Endothelial cell of umbilical vein (primary cell): ENCODE results near the gene DBI. TPM values are rescaled to one million over a fixed set of nuclear protein-coding genes. Genes with fewer than 3 reads are reported as not detected.

ENCODE experiments used
- BruUV-seq: library from RNA; stranded (reverse); fragments of 400-500 nt; replicated peaks from 2 replicates; lab custom pipeline; 2021; lab: Mats Ljungman, UMichigan
- CTCF ChIA-PET: fragments of 300-600, 350-600 bp; sonication (Branson Sonifier 250); formaldehyde crosslinking; loops from one replicate; lab custom pipeline; 2021; ENCODE audit warnings: antibody characterized with exemption, inconsistent platforms; lab: Charles Lee
- POLR2A ChIA-PET: fragments of 300-600, 350-600 bp; sonication (Branson Sonifier 250); formaldehyde crosslinking; loops from one replicate; lab custom pipeline; 2021; ENCODE audit warnings: antibody characterized with exemption, inconsistent platforms; lab: Charles Lee
- DNase-seq: peaks from one replicate; pipeline ENCODE4 v3.0.0-alpha.2; 2011; ENCODE audit warnings: low read depth, low spot score
- FAIRE-seq: peaks from 2 replicates; lab custom pipeline; 2011; peaks lifted over from hg19 to GRCh38; lab: Jason Lieb, UNC
- H2AFZ ChIP-seq: 2 replicates; pipeline ENCODE4 v1.6.0; 2012; ENCODE audit warnings: low read depth, low read length, control low read depth, inconsistent platforms
- H3K27ac ChIP-seq: 2 replicates; pipeline ENCODE4 v1.5.1; 2011; ENCODE audit warnings: low read depth, mild to moderate bottlenecking, control low read depth, low read length, moderate library complexity; ENCODE audit not compliant: insufficient read depth
- H3K27me3 ChIP-seq, 2 experiments: 2 replicates each; pipeline versions ENCODE4 v1.6.0 to v1.6.1; 2011; ENCODE audit warnings: low read length in 2 of 2, mixed read lengths in 1 of 2; ENCODE audit not compliant: control insufficient read depth in 2 of 2, insufficient read depth in 2 of 2
- H3K36me3 ChIP-seq, 2 experiments: 2 replicates in 1 of 2; 3 replicates in 1 of 2; pipeline ENCODE4 v1.5.1; 2011; ENCODE audit warnings: low read length in 2 of 2, mild to moderate bottlenecking in 1 of 2, moderate library complexity in 1 of 2; ENCODE audit not compliant: control insufficient read depth in 2 of 2, insufficient read depth in 2 of 2; ENCODE audit errors: extremely low read depth in 1 of 2
- H3K4me1 ChIP-seq: 3 replicates; pipeline ENCODE4 v1.5.1; 2011; ENCODE audit warnings: mild to moderate bottlenecking, low read length; ENCODE audit not compliant: control insufficient read depth, insufficient read depth; ENCODE audit errors: extremely low read depth
- H3K4me2 ChIP-seq: 2 replicates; pipeline ENCODE4 v1.6.1; 2011; ENCODE audit warnings: low read length, control low read depth, mixed read lengths; ENCODE audit not compliant: insufficient read depth
- H3K4me3 ChIP-seq, 3 experiments: fragments of 200-600 bp in 1 of 3; sonication (generic), shearing (Covaris generic) in 1 of 3; replicated peaks in 1 of 3; 2 replicates each; pipeline ENCODE4 v1.5.1; 2011 to 2016; ENCODE audit warnings: control low read depth in 3 of 3, low read length in 3 of 3, mild to moderate bottlenecking in 2 of 3, inconsistent platforms in 1 of 3, low read depth in 1 of 3, moderate library complexity in 1 of 3; ENCODE audit not compliant: insufficient read depth in 1 of 3
- H3K79me2 ChIP-seq: 2 replicates; pipeline ENCODE4 v1.6.0; 2012; ENCODE audit warnings: low read length, inconsistent platforms; ENCODE audit not compliant: control insufficient read depth, insufficient read depth
- H3K9ac ChIP-seq: replicated peaks from 2 replicates; pipeline ENCODE3; 2011; ENCODE audit warnings: low read length, control low read depth; ENCODE audit not compliant: insufficient read depth; ENCODE audit errors: extremely low read depth
- H3K9me1 ChIP-seq: replicated peaks from 3 replicates; pipeline ENCODE4 v1.6.0; 2011; ENCODE audit warnings: mild to moderate bottlenecking, low read length; ENCODE audit not compliant: control insufficient read depth, insufficient read depth; ENCODE audit errors: extremely low read depth
- H3K9me3 ChIP-seq: replicated peaks from 2 replicates; pipeline ENCODE4 v1.5.1; 2012; ENCODE audit warnings: low read length, inconsistent platforms; ENCODE audit not compliant: control insufficient read depth, insufficient read depth
- H4K20me1 ChIP-seq: replicated peaks from 2 replicates; pipeline ENCODE3; 2011; ENCODE audit warnings: mild to moderate bottlenecking, low read length; ENCODE audit not compliant: control insufficient read depth, insufficient read depth; ENCODE audit errors: extremely low read depth
- EZH2 ChIP-seq: IDR thresholded peaks from 2 replicates; pipeline ENCODE4 v1.6.1; 2012; ENCODE audit warnings: borderline replicate concordance, low read depth, mild to moderate bottlenecking, moderate library complexity, low read length, inconsistent platforms; ENCODE audit not compliant: severe bottlenecking
- FOS ChIP-seq: IDR thresholded peaks from 2 replicates; pipeline ENCODE4 v1.6.1; 2011; ENCODE audit warnings: mild to moderate bottlenecking, low read length, moderate library complexity, borderline replicate concordance; ENCODE audit not compliant: insufficient read depth
- GATA2 ChIP-seq: IDR thresholded peaks from 2 replicates; pipeline ENCODE4 v1.7.0; 2011; ENCODE audit warnings: low read depth, mild to moderate bottlenecking, moderate library complexity, mixed read lengths, low read length; ENCODE audit not compliant: insufficient read length, insufficient read depth
- JUN ChIP-seq: IDR thresholded peaks from 2 replicates; pipeline ENCODE4 v1.6.1; 2011; ENCODE audit warnings: borderline replicate concordance, low read depth; ENCODE audit not compliant: insufficient read length, insufficient read depth
- MYC ChIP-seq: IDR thresholded peaks from one replicate; pipeline ENCODE4 v1.6.1; 2011; ENCODE audit warnings: mild to moderate bottlenecking, low read depth, low read length
- POLR2A ChIP-seq: IDR thresholded peaks from 2 replicates; pipeline ENCODE4 v1.6.1; 2012; ENCODE audit warnings: low read depth, mild to moderate bottlenecking, control low read depth, low read length
- POLR2AphosphoS5 ChIP-seq: IDR thresholded peaks from 2 replicates; pipeline ENCODE4 v1.6.1; 2012; ENCODE audit warnings: low read depth, mild to moderate bottlenecking, control low read depth, low read length, moderate library complexity; ENCODE audit not compliant: insufficient read depth
- dilution Hi-C: fragments of 300-500 bp; cut with MboI; formaldehyde crosslinking; loops from one replicate; pipeline ENCODE4 v1.15.0; 2019; ENCODE audit warnings: low sequenced_read_pairs; ENCODE audit not compliant: extremely low pct_ligation_motif_present
- intact Hi-C: fragments of 100-400 bp; cut with micrococcal nuclease; formaldehyde crosslinking; loops from one replicate; pipeline ENCODE4 v1.10.0; 2022
- polyA plus RNA-seq, 4 experiments: library from polyadenylated mRNA; depleted of rRNA in 3 of 4; stranded (reverse) in 3 of 4; unstranded in 1 of 4; fragments of >200 nt; gene quantifications; 2 replicates each; pipeline versions ENCODE4 v1.2.1 to v1.2.3, GENCODE V29; 2011 to 2012; ENCODE audit warnings: missing spikeins in 1 of 4
- total RNA-seq: library from RNA; stranded (reverse); gene quantifications from 2 replicates; pipeline ENCODE4 v1.2.3, GENCODE V29; 2021
- TF ChIP-seq, protein P1 (sequence below): IDR thresholded peaks from 2 replicates; pipeline ENCODE4 v1.6.1; 2011; ENCODE audit not compliant: insufficient read depth, insufficient read length
- TF ChIP-seq, protein P2 (sequence below), 2 donors: IDR thresholded peaks; 1 replicate in 1 of 2; 2 replicates in 1 of 2; pipeline ENCODE4 v1.5.1; 2011; ENCODE audit warnings: low read length in 2 of 2, mild to moderate bottlenecking in 2 of 2, moderate library complexity in 2 of 2, control low read depth in 1 of 2, inconsistent platforms in 1 of 2, low read depth in 1 of 2; ENCODE audit not compliant: insufficient read depth in 1 of 2; ENCODE audit errors: extremely low read depth in 1 of 2

DBI gene
- total and polyA plus RNA-seq, 2 donors (not counting 3 experiments of a cell fraction or from before 2014, with no cell fraction given), result 214 to 233 TPM

DNA sequence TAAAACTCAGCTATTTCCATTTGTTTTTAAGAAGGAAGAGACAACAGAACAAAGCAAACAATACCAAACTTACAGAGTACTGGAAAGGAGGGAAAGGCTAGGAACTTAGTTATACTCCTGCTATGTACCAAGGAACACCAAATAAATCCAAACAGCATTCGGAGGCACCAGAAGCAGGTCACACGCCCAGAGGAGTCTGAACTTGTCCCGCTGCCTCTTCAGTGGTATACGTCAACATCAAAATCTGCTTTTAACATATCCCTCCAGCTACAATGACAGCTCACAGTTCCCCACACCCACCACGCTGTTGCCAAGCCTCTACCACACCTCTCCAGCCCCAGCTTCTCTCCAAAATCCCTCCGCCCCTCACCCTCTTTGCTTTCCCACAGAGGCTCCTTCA, 17.5 kb upstream of the DBI start:
- Histone ChIP-seq H3K27ac (no peak overlapping the region), H3K9ac (no peak overlapping the region), H3K79me2 (no peaks in the 10 kb centered on the region), H3K9me3 (no peaks in the 10 kb centered on the region), H3K36me3 (no peaks in the 10 kb centered on the region), H2AFZ (no peak overlapping the region), H4K20me1 (no peaks in the 10 kb centered on the region), H3K27me3 (no peaks in the 10 kb centered on the region), H3K4me3 (no peak overlapping the region), H3K9me1 (no peaks in the 10 kb centered on the region), H3K4me1 (no peaks in the 10 kb centered on the region), H3K4me2 (no peak overlapping the region)
- ChIA-PET POLR2A (no interaction called here), CTCF (no interaction called here)
- TF ChIP-seq MYC (no peak), EZH2 (no peak), GATA2 (no peak), JUN (no peak), POLR2AphosphoS5 (no peak), FOS (no peak), POLR2A (no peak)
- TF ChIP-seq, protein P1, sequence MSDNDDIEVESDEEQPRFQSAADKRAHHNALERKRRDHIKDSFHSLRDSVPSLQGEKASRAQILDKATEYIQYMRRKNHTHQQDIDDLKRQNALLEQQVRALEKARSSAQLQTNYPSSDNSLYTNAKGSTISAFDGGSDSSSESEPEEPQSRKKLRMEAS, result no peak
- TF ChIP-seq, protein P2, sequence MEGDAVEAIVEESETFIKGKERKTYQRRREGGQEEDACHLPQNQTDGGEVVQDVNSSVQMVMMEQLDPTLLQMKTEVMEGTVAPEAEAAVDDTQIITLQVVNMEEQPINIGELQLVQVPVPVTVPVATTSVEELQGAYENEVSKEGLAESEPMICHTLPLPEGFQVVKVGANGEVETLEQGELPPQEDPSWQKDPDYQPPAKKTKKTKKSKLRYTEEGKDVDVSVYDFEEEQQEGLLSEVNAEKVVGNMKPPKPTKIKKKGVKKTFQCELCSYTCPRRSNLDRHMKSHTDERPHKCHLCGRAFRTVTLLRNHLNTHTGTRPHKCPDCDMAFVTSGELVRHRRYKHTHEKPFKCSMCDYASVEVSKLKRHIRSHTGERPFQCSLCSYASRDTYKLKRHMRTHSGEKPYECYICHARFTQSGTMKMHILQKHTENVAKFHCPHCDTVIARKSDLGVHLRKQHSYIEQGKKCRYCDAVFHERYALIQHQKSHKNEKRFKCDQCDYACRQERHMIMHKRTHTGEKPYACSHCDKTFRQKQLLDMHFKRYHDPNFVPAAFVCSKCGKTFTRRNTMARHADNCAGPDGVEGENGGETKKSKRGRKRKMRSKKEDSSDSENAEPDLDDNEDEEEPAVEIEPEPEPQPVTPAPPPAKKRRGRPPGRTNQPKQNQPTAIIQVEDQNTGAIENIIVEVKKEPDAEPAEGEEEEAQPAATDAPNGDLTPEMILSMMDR (IDR thresholded peaks at IDR 0.05; ENCODE audit: extremely low read depth in 1 of 2, insufficient read depth in 1 of 2, low read depth in 1 of 2, low read length in 2 of 2), result no peak
- FAIRE-seq (no peak), DNase-seq (no peak)
- BruUV-seq, result no TSS peak
- dilution Hi-C loops, result no loop called here
- intact Hi-C loops, result no loop called here
